CD4-positive, alpha-beta T cell treated with Interleukin-2 at 100 ng/mL for 4 hours (primary cell): Measurements from ENCODE around the gene OR1I1.
A peak's percentile ranks its signal among the peaks of the same experiment; 100 is the strongest.
"Not testable (repeated sequence)": the region's sequence is repeated elsewhere in the genome, so short reads cannot be mapped to it uniquely, and the experiment has no call there.

ENCODE experiments used
- DNase-seq: peaks from one replicate; pipeline ENCODE4 v3.0.0-alpha.2; 2020; ENCODE audit warnings: low spot score

The OR1I1 gene

GRCh38 chr19:15081911-15082310 is at the start of gene OR1I1:
OR1I1 (plus strand) TSS chr19:15082211; CDS start chr19:15087066, 4,855 bp downstream.
- DNase-seq = no peak

GRCh38 chr19:15035795-15036311 is 46.2 kb upstream of the OR1I1 start:
- DNase-seq = no peak

- DNase-seq = no peak
Measured at GRCh38 chr19:15037586-15037985, 44.4 kb upstream of the OR1I1 start.

- DNase-seq = no peak
Measured at GRCh38 chr19:15038294-15038693, 43.7 kb upstream of the OR1I1 start.

- no peak for DNase-seq
Measured at GRCh38 chr19:15042003-15042402, 40.0 kb upstream of the OR1I1 start.

- DNase-seq = no peak
Measured at GRCh38 chr19:15042826-15043225, 39.2 kb upstream of the OR1I1 start.

GRCh38 chr19:15045506-15045905 is 36.5 kb upstream of the OR1I1 start:
- DNase-seq = no peak

GRCh38 chr19:15047680-15048079 is 34.3 kb upstream of the OR1I1 start:
- no peak for DNase-seq

GRCh38 chr19:15048128-15048527 is 33.9 kb upstream of the OR1I1 start:
- no peak for DNase-seq

GRCh38 chr19:15048885-15049541 is 33.0 kb upstream of the OR1I1 start, which contains the start of gene CASP14:
CASP14 (plus strand) TSS chr19:15049480; CDS start chr19:15052252, 2,772 bp downstream.
- DNase-seq = no peak

- DNase-seq = no peak
Measured at GRCh38 chr19:15050639-15051038, 31.4 kb upstream of the OR1I1 start.

- no peak for DNase-seq
Measured at GRCh38 chr19:15062036-15062435, 20.0 kb upstream of the OR1I1 start.

GRCh38 chr19:15070386-15070785 is 11.6 kb upstream of the OR1I1 start:
- not testable (repeated sequence) for DNase-seq

GRCh38 chr19:15072930-15073647 is 8.9 kb upstream of the OR1I1 start:
- no peak for DNase-seq

GRCh38 chr19:15074371-15074770 is 7.6 kb upstream of the OR1I1 start:
- DNase-seq = no peak

- no peak for DNase-seq
Measured at GRCh38 chr19:15075806-15076205, 6.2 kb upstream of the OR1I1 start.

GRCh38 chr19:15080002-15080401 is 2.0 kb upstream of the OR1I1 start:
- not testable (repeated sequence) for DNase-seq

- DNase-seq = no peak
Measured at GRCh38 chr19:15087182-15087581, 5.2 kb downstream of the OR1I1 start.

GRCh38 chr19:15091918-15092753 is 10.1 kb downstream of the OR1I1 start:
- peak; percentile 78 for DNase-seq

GRCh38 chr19:15093001-15093400 is 11.0 kb downstream of the OR1I1 start:
- no peak for DNase-seq

GRCh38 chr19:15096223-15096622 is 14.2 kb downstream of the OR1I1 start:
- no peak for DNase-seq

- DNase-seq = not testable (repeated sequence)
Measured at GRCh38 chr19:15097980-15098379, 16.0 kb downstream of the OR1I1 start.
